Activated CD4-positive, alpha-beta memory T cell treated with anti-CD3 and anti-CD28 coated beads, Interleukin-2, amount 10 ng/mL, durations not matched to agents 7 days and 5 days (primary cell): Measurements from ENCODE around the gene TOMM20. TPM values are rescaled to one million over a fixed set of nuclear protein-coding genes. Genes with fewer than 3 reads are reported as not detected.
A peak's percentile ranks its signal among the peaks of the same experiment; 100 is the strongest.
"Not testable (repeated sequence)": the region's sequence is repeated elsewhere in the genome, so short reads cannot be mapped to it uniquely, and the experiment has no call there.

ENCODE experiments used
- CTCF ChIA-PET: fragments of 350-600 bp; sonication (Branson Sonifier 250); formaldehyde crosslinking; loops from one replicate; lab custom pipeline; 2021; ENCODE audit warnings: antibody characterized with exemption, inconsistent platforms; lab: Charles Lee
- POLR2A ChIA-PET: fragments of 350-600 bp; sonication (Branson Sonifier 250); formaldehyde crosslinking; loops from one replicate; lab custom pipeline; 2021; ENCODE audit warnings: antibody characterized with exemption; lab: Charles Lee
- DNase-seq: peaks from one replicate; pipeline ENCODE4 v3.0.0-alpha.2; 2020
- H3K27ac Mint-ChIP-seq: one replicate; pipeline ENCODE4 v1.8.0; 2021; ENCODE audit warnings: mild to moderate bottlenecking, mixed read lengths
- H3K27me3 Mint-ChIP-seq: one replicate; pipeline ENCODE4 v1.8.0; 2021; ENCODE audit warnings: mixed read lengths
- H3K36me3 Mint-ChIP-seq: one replicate; pipeline ENCODE4 v1.8.0; 2021; ENCODE audit warnings: low read depth, mixed read lengths
- H3K4me1 Mint-ChIP-seq: one replicate; pipeline ENCODE4 v1.8.0; 2021; ENCODE audit warnings: mixed read lengths
- H3K4me3 Mint-ChIP-seq: one replicate; pipeline ENCODE4 v1.8.0; 2021; ENCODE audit warnings: mild to moderate bottlenecking, mixed read lengths
- H3K9me3 Mint-ChIP-seq: one replicate; pipeline ENCODE4 v1.8.0; 2021; ENCODE audit warnings: mixed read lengths
- total RNA-seq, 2 experiments: library from RNA; stranded (reverse); gene quantifications; one replicate each; pipeline ENCODE4 v1.2.3, GENCODE V29; 2021

Gene TOMM20
- total RNA-seq = 10 to 100 TPM; 81.4 to 89.3 TPM

GRCh38 chr1:235128456-235129328 is at the start of gene TOMM20:
Gene TOMM20 (minus strand): TSS chr1:235128837. CDS start chr1:235128715, 122 bp downstream.
- H3K27ac Mint-ChIP-seq = peak within 1 kb of the TSS; percentile 92
- H3K4me3 Mint-ChIP-seq = peak within 1 kb of the TSS; percentile 98
- no peaks in the 10 kb centered on the region for H3K9me3 Mint-ChIP-seq
- ChIA-PET POLR2A (interaction anchor here (0.8 to 4.2 kb wide), 9 partner anchors 9 to 641 kb away, joined by 3 to 42 read pairs (median 4); partner anchors contain the start of genes ARID4B, GGPS1, IRF2BP2 and RBM34), CTCF (interaction anchor here (1.0 to 1.2 kb wide), 2 partner anchors 23 to 27 kb away, joined by 3 to 6 read pairs; no protein-coding TSS in a partner anchor)
- peaks cover 39% of the 10 kb centered on the region for H3K36me3 Mint-ChIP-seq
- peak; percentile 95 for DNase-seq
- H3K4me1 Mint-ChIP-seq = peaks cover 39% of the 10 kb centered on the region
- H3K27me3 Mint-ChIP-seq = no peaks in the 10 kb centered on the region

GRCh38 chr1:235176486-235176885 is 47.8 kb upstream of the TOMM20 start:
- peaks cover 61% of the 10 kb centered on the region for H3K36me3 Mint-ChIP-seq
- no peak for DNase-seq

DNA sequence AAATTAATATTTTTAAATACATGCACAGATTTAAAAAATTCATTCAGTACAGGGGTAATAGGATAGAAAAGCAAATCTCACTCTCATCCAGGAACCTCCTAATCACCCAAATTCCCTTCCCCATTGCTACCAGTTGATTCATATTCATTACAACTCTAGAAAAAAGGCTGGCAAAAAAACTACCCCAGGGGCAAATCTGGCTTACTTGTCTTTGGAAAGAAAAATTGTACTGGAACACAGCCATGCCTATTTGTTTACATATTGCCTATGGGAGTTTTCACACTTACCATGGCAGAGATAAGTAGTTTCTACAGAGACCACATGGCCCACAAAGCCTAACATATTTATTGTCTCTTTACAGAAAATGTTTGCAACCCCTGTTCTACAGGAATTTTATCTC is 41.3 kb upstream of the TOMM20 start:
- Mint-ChIP-seq H3K36me3 (peaks cover 55% of the 10 kb centered on the region), H3K4me1 (no peaks in the 10 kb centered on the region), H3K9me3 (no peaks in the 10 kb centered on the region), H3K27ac (no peak overlapping the region), H3K4me3 (no peak overlapping the region), H3K27me3 (no peaks in the 10 kb centered on the region)
- no peak for DNase-seq
- POLR2A ChIA-PET = interaction anchor here (1.9 kb wide), 1 partner anchor 10 kb away, joined by 10 read pairs; the partner anchor contains the start of gene RBM34
- CTCF ChIA-PET = no interaction called here

More at GRCh38 chr1:235176486-235176885, 47.8 kb upstream of the TOMM20 start:
- Mint-ChIP-seq H3K4me1 (peaks cover 5% of the 10 kb centered on the region), H3K27ac (no peak overlapping the region), H3K9me3 (no peaks in the 10 kb centered on the region), H3K27me3 (no peaks in the 10 kb centered on the region), H3K4me3 (no peak overlapping the region)
- CTCF ChIA-PET = interaction anchor here (1.0 kb wide), 1 partner anchor 240 kb away, joined by 5 read pairs; no protein-coding TSS in a partner anchor
- POLR2A ChIA-PET = no interaction called here

DNA sequence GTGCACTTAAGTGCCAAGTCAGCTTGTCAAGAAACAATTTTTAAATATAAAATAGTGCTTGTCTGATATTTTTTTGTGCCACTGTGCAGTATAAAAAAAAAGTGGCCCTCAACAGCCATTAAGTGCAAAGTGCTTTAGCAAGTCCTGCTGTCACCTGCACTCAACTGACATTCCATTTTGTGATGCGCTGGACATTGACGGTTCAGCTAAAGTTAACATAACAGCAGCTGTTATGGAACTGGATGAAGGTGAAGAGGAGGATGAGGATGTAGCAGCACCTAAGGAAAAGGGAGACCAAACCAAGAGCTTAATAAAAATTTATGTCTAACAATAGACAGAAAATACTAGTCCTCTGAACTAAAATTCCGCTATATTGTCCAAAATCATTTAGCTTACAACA is 39.7 kb upstream of the TOMM20 start:
- ChIA-PET POLR2A (interaction anchor here (1.3 to 1.9 kb wide), 2 partner anchors 9 to 199 kb away, joined by 3 to 10 read pairs; partner anchors contain the start of genes RBM34 and TBCE), CTCF (interaction anchor here (0.6 kb wide), 1 partner anchor 16 kb away, joined by 3 read pairs; no protein-coding TSS in a partner anchor)
- Mint-ChIP-seq H3K27me3 (no peaks in the 10 kb centered on the region), H3K4me1 (no peaks in the 10 kb centered on the region), H3K9me3 (peaks cover 3% of the 10 kb centered on the region), H3K36me3 (peaks cover 50% of the 10 kb centered on the region), H3K27ac (no peak overlapping the region), H3K4me3 (no peak overlapping the region)
- DNase-seq = no peak

DNA sequence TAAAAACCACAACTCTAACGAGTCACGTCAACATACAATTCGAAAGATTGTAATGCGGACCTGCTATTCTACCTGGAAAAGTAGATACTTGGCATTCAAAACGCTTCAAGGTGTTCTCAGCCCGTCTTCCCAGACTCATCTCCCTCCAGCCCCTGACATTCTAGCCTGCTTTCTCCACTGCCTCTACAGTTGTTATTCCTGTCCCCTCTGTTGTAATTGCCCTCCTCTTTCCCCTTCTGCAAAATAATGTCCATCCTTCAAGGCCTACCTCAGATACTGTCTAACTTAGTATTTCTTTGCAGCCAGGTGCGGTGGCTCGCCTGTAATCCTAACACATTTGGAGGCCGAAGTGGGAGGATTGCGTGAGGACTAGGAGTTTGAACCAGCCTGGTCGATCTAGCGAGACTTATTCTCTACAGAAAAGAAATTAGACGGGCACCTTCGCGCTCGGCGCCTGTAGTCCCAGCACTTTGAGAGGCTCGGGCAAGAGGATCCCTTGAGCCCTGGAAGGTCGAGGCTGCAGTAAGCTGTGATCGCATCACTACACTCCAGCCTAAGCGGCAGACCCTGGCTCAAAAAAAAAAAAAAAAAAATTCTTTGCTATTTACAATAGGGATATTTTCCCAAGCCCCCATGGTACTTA is 33.2 kb upstream of the TOMM20 start:
- Mint-ChIP-seq H3K27me3 (no peaks in the 10 kb centered on the region), H3K36me3 (peaks cover 24% of the 10 kb centered on the region), H3K9me3 (peaks cover 3% of the 10 kb centered on the region), H3K27ac (peak overlapping the region; percentile 95), H3K4me1 (peaks cover 26% of the 10 kb centered on the region), H3K4me3 (peak overlapping the region; percentile 98)
- POLR2A ChIA-PET = interaction anchor here (0.6 to 3.5 kb wide), 26 partner anchors 8 to 561 kb away, joined by 3 to 36 read pairs (median 5); partner anchors contain the start of genes ARID4B, B3GALNT2, GGPS1 and TOMM20
- CTCF ChIA-PET = interaction anchor here (0.6 to 1.9 kb wide), 5 partner anchors 12 to 666 kb away, joined by 3 to 5 read pairs (median 4); no protein-coding TSS in a partner anchor
- DNase-seq = no peak

- CTCF ChIA-PET = interaction anchor here (0.7 to 1.9 kb wide), 10 partner anchors 11 to 662 kb away, joined by 3 to 19 read pairs (median 4); no protein-coding TSS in a partner anchor
- Mint-ChIP-seq H3K36me3 (peaks cover 24% of the 10 kb centered on the region), H3K4me1 (peaks cover 26% of the 10 kb centered on the region), H3K9me3 (peaks cover 3% of the 10 kb centered on the region), H3K4me3 (peak within 1 kb of the TSS; percentile 98), H3K27ac (peak within 1 kb of the TSS; percentile 95), H3K27me3 (no peaks in the 10 kb centered on the region)
- DNase-seq = peak; percentile 93
- POLR2A ChIA-PET = interaction anchor here (0.6 to 3.5 kb wide), 45 partner anchors 8 to 683 kb away, joined by 3 to 36 read pairs (median 4); partner anchors contain the start of genes ARID4B, B3GALNT2, GGPS1 and IRF2BP2
Measured at GRCh38 chr1:235160957-235161684, 32.5 kb upstream of the TOMM20 start, which contains the start of gene RBM34. Gene RBM34 (minus strand): TSS chr1:235161250. CDS start chr1:235161226, 24 bp downstream.

DNA sequence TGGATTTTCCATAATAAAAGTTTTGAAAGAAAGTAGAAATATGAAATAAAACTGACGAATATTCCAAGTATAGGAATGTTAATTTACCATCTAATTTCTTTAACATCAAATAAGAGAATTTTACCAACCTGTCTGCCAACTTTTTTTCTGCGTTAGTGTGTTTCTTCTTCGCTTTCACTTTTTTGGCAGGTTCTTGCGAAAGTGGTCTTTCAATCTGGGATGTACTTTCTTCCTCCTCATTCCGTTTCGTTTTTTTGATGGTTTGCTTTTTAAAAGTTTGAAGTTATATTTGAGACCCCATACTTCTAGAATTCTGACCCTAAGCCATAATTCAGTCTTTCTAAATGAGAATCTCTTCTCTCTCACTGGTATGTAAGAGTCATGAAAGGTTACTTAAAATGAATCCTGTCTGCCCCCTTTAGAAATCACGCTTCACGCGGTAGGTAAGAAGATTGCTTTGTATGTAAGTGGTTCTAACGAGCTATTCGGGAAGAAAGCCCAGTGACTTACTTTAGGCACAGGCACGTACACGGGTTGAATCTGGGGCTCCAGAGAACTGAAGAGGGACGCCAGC is 31.8 kb upstream of the TOMM20 start:
- CTCF ChIA-PET = interaction anchor here (0.7 to 1.9 kb wide), 10 partner anchors 11 to 661 kb away, joined by 3 to 19 read pairs (median 4); no protein-coding TSS in a partner anchor
- H3K9me3 Mint-ChIP-seq = peaks cover 3% of the 10 kb centered on the region
- H3K27ac Mint-ChIP-seq = peak overlapping the region; percentile 95
- peaks cover 26% of the 10 kb centered on the region for H3K4me1 Mint-ChIP-seq
- no peak for DNase-seq
- H3K4me3 Mint-ChIP-seq = peak overlapping the region; percentile 98
- POLR2A ChIA-PET = interaction anchor here (0.6 to 3.5 kb wide), 43 partner anchors 8 to 682 kb away, joined by 3 to 36 read pairs (median 4); partner anchors contain the start of genes ARID4B, B3GALNT2, GGPS1 and IRF2BP2
- H3K36me3 Mint-ChIP-seq = peaks cover 24% of the 10 kb centered on the region
- no peaks in the 10 kb centered on the region for H3K27me3 Mint-ChIP-seq

DNA sequence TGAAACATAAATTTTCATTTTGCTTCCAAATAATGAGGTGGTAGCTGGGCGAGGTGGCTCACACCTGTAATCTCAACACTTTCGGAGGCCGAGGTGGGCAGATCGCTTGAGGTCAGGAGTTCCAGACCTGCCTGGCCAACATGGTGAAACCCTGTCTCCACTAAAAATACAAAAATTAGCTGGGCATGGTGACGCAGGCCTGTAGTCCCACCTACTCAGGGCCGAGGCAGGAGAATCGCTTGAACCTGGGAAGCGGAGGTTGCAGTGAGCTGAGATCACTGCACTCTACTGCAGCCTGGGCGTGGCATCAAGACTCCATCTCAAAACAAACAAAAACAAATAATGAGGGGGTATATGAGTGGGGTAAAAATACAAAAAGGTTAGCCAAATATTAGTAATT is 31.3 kb upstream of the TOMM20 start:
- peaks cover 22% of the 10 kb centered on the region for H3K36me3 Mint-ChIP-seq
- peaks cover 26% of the 10 kb centered on the region for H3K4me1 Mint-ChIP-seq
- not testable (repeated sequence) for DNase-seq, H3K27me3 Mint-ChIP-seq, H3K9me3 Mint-ChIP-seq
- H3K4me3 Mint-ChIP-seq = peak overlapping the region; percentile 98
- peak overlapping the region; percentile 95 for H3K27ac Mint-ChIP-seq
- POLR2A ChIA-PET = interaction anchor here (1.0 to 3.5 kb wide), 12 partner anchors 9 to 548 kb away, joined by 3 to 36 read pairs (median 6); partner anchors contain the start of genes ARID4B, GGPS1 and TOMM20
- CTCF ChIA-PET = interaction anchor here (0.9 to 1.9 kb wide), 4 partner anchors 12 to 345 kb away, joined by 3 to 19 read pairs (median 4); no protein-coding TSS in a partner anchor

DNA sequence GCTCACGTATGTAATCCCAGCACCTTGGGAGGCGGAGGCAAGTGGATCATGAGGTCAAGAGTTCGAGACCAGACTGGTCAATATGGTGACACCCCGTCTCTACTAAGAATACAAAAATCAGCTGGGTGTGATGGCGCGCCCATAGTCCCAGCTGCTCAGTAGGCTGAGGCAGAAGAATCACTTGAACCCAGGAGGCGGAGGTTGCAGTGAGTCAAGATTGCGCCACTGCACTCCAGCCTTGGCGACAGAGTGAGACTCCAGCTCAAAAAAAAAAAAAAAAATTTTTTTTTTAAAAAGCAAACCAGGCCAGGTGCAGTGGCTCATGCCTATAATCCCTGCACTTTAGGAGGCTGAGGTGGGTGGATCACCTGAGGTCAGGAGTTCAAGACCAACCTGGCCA is 30.6 kb upstream of the TOMM20 start:
- Mint-ChIP-seq H3K36me3 (peaks cover 24% of the 10 kb centered on the region), H3K4me3 (peak overlapping the region; percentile 98), H3K4me1 (peaks cover 30% of the 10 kb centered on the region)
- ChIA-PET POLR2A (interaction anchor here (0.7 to 2.8 kb wide), 5 partner anchors 10 to 751 kb away, joined by 3 to 25 read pairs (median 10); partner anchors contain the start of genes ARID4B and GGPS1), CTCF (interaction anchor here (0.7 to 1.1 kb wide), 2 partner anchors 172 to 256 kb away, joined by 4 to 6 read pairs; no protein-coding TSS in a partner anchor)
- not testable (repeated sequence) for DNase-seq, H3K27ac Mint-ChIP-seq, H3K27me3 Mint-ChIP-seq, H3K9me3 Mint-ChIP-seq

DNA sequence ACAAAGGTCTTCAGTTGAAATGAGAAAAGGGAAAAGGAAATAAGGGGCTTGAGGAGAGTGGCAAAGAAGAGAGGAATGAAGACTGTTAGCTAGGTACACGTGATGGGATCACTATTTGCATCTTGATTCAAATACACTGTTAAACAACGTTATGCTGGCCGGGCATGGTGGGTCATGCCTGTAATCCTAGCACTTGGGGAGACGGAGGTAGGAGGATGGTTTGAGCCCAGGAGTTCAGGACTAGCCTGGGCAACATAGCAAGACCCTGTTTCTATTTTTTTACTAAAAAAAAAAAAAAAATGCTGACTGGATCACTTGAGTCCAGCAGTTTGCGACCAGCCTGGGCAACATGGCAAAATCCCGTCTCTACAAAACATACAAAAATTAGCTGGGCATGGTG is 30.0 kb upstream of the TOMM20 start:
- Mint-ChIP-seq H3K27ac (no peak overlapping the region), H3K4me1 (peaks cover 31% of the 10 kb centered on the region), H3K9me3 (no peaks in the 10 kb centered on the region), H3K36me3 (peaks cover 27% of the 10 kb centered on the region), H3K4me3 (peak overlapping the region; percentile 9), H3K27me3 (no peaks in the 10 kb centered on the region)
- ChIA-PET CTCF (interaction anchor here (0.7 to 1.1 kb wide), 2 partner anchors 173 to 257 kb away, joined by 4 to 6 read pairs; no protein-coding TSS in a partner anchor), POLR2A (interaction anchor here (0.7 to 2.8 kb wide), 3 partner anchors 10 to 750 kb away, joined by 3 to 10 read pairs (median 3); no protein-coding TSS in a partner anchor)
- no peak for DNase-seq

DNA sequence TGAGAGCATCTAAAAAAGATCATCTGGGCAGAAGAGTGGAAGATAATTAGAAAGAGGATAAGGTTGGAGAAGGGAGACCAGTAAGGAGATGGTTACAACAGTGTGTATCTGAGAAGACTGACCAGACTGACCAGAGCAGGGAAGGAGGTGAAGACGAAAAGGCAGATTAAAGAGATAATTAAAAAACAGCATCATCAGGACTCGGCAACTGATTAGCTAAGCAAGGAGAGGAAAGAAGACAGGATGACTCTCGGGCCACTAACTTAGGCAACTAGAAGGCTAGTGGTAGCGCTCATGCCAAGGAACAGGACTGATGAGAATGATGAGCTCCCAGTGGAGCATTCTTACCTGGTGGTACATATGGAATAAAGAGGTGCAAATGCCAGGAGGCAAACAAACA is 28.5 kb upstream of the TOMM20 start:
- no peaks in the 10 kb centered on the region for H3K27me3 Mint-ChIP-seq
- no peak for DNase-seq
- H3K36me3 Mint-ChIP-seq = peaks cover 41% of the 10 kb centered on the region
- H3K27ac Mint-ChIP-seq = no peak overlapping the region
- peaks cover 30% of the 10 kb centered on the region for H3K4me1 Mint-ChIP-seq
- POLR2A ChIA-PET = interaction anchor here (0.6 to 1.6 kb wide), 3 partner anchors 13 to 28 kb away, joined by 3 to 6 read pairs (median 4); partner anchors contain the start of gene TOMM20
- no peaks in the 10 kb centered on the region for H3K9me3 Mint-ChIP-seq
- H3K4me3 Mint-ChIP-seq = no peak overlapping the region
- CTCF ChIA-PET = interaction anchor here (1.0 to 1.7 kb wide), 3 partner anchors 10 to 260 kb away, joined by 3 to 6 read pairs (median 4); no protein-coding TSS in a partner anchor
